GM21423 (cell line): ENCODE measurements around the gene ANKRD9.
"Not testable (repeated sequence)": the region's sequence is repeated elsewhere in the genome, so short reads cannot be mapped to it uniquely, and the experiment has no call there.

Source experiments
- ATAC-seq: cut with Tn5 transposase; IDR thresholded peaks from one replicate; pipeline ENCODE4 v1.9.1; 2021; ENCODE audit warnings: mild to moderate bottlenecking, moderate library complexity; ENCODE audit not compliant: unreplicated experiment

Gene ANKRD9

DNA sequence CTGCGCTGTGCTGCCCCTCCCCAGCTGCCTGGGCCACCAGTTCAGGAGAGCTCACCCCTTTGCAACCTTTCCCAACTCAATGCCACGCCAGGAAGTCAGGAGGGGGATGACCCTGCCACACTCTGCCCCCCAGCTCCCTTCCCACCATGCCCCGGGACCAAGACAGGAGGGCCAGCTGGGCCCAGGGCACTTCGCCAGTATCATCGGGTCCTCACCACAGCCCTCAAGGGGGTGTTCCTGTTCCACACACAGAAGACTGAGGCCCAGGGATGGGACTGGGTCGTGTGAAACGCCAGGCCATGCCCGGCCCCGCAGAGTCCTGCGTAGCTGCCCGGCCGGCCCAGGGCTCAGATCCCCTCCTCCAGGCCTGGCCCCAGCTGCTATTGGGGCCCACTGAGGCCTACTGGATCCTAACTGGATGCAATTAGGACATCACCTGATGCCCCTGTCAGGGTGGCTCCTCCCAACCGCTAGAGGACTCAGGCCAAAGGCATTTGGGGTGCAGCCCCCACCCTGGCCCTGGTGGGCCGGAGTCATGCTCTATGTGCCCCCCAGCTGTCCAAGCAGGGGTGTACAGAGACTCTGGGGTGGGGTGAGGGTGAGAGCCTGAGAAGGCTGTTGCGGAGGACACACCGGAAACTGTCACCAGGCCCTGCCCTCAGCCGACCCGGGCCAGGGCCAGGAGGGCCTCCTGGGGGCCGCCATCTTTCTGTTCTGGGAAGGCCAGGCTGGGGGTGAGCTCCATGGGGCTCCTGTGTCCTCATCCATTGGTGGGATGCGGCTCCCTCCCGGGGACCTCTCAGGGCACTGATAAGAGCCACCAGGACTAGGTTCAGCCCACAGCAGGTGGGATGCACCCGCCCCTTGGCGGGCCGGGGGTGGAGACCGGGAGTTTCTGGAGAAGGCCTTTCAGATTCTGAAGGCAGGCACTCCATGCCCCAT lies 29.3 kb upstream of the ANKRD9 start:
- ATAC-seq, result no peak

DNA sequence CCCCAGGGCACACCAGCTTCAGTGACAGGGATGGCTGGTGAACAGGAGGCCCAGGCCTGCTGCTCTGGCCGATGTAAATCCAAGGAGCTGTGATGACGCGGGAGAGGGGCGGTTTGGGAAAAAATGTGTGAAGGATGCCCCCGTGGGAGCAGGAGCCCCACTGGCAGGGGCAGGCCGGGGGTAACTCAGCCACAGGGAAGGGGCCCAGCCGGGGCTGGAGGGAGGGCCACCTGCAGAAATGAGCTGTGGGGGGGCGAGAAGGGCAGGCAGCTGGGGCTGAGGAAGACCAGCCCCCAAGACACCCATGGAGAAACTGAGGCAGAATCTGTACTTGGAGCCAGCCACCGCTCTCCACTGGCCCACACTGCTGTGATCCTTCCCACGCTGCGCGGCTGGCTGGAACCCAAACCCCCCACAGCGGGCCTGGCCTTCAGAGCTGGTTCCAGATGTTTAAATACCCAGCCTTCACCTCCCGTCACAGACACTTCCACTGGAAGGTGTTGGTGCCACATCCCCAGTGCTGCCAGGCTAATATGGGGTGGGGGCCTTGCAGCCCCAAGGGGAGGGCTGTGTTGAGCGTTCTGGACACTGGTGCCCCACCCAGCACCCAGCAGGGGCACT lies 28.5 kb upstream of the ANKRD9 start:
- no peak for ATAC-seq

DNA sequence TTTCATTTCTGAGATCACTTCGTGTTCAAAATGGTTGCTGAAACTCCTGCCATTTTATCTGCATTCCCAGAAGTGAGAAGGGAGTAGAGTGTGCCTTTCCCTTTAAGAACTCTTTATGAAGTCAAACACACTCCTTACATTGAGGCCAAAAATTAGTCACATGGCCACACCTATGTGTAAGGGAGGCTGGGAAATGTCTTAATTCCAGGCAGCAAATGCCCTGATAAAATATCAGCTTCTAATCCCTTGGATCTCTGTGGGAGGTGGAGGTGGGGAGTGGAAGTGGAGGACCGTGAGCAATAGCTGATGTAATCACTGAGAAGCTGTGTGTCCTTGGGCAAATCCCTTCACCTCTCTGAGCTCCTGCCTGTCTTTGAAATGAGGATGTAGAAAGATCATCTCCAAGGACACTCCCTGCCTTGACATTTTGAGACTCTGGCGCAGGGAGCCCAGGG lies 22.7 kb upstream of the ANKRD9 start:
- no peak for ATAC-seq

- no peak for ATAC-seq
Observed at GRCh38 chr14:102530828-102531478, 21.4 kb upstream of the ANKRD9 start.

GRCh38 chr14:102528431-102529170 lies 19.0 kb upstream of the ANKRD9 start:
- no peak for ATAC-seq

DNA sequence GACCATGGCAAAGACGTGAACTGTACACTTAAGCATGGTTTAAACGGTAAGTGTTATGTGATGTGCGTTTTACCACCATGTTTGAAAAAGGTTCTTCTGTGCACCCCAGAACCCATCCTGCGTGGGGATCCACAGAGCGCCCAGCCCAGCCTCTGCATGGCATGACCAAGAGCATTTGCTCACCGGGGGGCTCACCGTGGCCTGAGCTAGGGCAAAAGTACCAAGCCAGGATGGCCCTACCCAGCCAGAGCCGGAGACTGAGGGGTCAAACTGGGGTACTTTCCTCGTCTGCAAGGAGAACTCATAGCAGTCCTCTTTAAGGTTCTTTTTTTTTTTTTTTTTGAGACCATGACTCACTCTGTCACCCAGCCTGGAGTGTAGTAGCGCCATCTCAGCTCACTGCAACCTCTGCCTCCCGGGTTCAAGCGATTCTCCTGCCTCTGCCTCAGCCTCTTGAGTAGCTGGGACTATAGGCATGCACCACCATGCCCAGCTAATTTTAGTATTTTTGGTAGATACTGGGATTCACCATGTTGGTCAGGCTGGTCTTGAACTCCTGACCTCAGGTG lies 16.4 kb upstream of the ANKRD9 start:
- ATAC-seq, result no peak

GRCh38 chr14:102525219-102525928 lies 15.8 kb upstream of the ANKRD9 start:
- ATAC-seq, result peak; percentile 8

DNA sequence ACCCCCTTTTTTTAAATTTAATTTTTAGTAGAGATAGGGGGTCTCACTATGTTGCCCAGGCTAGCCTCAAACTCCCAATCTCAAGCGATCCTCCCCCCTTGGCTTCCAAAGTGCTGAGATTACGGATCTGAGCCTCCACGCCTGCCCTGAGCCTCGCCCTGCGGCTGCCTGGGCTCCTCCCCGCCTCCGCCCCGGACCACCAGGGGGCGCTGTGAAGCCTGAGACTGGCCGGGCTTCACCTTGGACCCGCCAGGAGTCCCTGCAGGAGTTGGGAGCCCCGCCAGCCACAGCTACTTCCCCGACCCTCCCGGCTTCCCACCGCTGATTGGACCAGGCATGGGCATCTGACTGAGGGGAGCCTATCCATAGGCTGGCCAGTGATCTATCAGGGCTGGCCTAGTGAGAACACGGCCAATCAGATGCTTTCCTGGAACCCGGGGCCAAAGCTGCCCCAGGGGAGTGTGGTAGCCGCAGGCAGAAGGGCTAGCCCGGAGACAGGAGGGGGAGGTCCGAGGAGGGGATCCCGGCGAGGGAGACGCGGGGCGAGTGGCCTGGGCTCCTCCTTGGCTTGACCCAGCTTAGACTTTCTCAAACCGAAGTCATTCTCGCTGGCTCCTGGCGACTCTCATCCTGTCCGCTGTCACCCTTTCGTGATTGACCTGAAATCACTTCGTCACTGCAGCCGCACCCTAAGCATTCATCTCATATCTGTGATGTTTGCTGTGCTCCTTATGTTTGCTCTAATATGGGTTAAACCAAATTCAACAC lies 15.1 kb upstream of the ANKRD9 start:
- peak; percentile 95 for ATAC-seq

DNA sequence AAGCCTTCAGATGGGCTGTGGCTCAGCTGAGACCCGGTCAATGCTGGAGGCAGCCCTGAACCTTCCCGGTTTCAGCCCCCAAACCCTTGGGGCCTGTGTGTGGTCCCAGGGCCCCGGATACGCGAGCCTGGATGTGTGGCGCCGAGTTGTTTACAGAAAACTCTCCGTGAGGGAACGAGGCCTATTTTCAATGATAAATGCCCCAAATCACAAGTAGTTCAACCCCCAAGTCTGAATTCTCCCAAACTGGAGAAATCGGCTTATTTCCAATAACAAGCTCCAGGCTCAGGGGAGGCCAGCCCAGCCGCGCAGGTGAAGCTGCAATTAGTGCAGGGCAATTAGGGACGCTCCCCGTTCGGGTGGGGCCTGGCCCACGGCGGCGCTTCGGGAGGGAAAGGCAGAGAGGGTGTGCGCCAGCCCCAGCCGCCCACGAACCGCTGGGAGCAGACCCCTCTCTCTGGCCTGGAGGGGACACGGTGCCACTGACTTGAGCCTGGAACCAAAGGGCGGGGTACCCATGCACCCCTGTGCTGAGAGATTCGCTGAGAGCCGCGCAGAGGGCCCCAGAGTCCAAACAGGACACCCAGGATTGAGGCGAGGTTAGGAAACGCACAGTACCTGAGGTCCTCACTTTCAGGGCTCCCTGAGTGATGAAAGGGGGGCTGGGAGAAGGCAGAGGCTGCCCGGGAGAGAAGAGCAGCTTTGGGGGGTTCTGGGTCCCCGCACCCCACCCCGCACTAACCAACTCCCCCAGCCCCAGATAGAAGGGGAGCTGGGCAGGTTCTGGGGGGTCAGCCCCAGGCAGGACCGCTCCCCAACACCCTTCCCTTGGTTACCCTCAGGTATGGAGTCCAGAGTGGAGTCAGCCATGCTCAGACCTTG lies 14.2 kb upstream of the ANKRD9 start:
- no peak for ATAC-seq

- ATAC-seq, result no peak
Observed at GRCh38 chr14:102523200-102523568, 13.6 kb upstream of the ANKRD9 start.

- not testable (repeated sequence) for ATAC-seq
Observed at GRCh38 chr14:102519709-102520108, 10.1 kb upstream of the ANKRD9 start.

- ATAC-seq, result no peak
Observed at GRCh38 chr14:102518063-102518648, 8.6 kb upstream of the ANKRD9 start.

DNA sequence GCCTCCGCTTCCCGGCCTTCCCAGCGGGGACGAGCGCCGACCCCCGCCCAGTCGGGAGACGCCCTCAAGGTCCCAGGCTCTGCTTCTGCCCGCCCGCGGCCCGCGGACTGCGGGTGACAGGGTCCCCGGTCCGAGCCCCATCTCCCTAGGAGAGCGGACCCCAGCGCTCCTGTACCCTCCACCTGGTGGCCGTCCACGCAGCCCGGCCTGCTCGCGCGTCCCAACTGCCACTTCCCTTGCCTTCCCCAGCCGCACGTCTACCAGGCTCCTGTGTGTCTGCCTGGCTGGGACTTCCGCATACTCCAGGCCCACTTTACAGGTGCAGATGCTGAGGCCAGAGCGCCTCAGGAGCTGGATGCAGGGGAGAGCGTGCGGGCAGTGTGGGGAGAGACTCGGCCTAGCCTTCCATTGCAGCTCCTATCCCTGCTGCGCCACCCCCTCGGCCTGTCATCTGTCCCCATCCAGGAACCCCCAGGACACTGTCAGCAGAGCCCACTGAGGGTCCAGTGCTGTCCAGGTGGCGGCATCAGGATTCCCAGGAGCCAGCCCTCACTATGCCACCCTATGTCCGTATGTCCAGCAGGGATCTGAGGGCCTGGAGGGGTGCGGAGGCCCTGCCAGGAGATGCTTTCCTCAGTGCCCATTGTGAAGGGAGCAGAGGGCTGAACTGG lies 8.0 kb upstream of the ANKRD9 start:
- no peak for ATAC-seq

- no peak for ATAC-seq
Observed at GRCh38 chr14:102516531-102517391, 7.2 kb upstream of the ANKRD9 start.

- ATAC-seq, result no peak
Observed at GRCh38 chr14:102514987-102515733, 5.6 kb upstream of the ANKRD9 start.
